ENCODE results near the gene MYOZ1. TPM values are rescaled to one million over a fixed set of nuclear protein-coding genes. Genes with fewer than 3 reads are reported as not detected.
"Not testable (repeated sequence)": the region's sequence is repeated elsewhere in the genome, so short reads cannot be mapped to it uniquely, and the experiment has no call there.

Gene MYOZ1
- 122 TPM for total RNA-seq

GRCh38 chr10:73641328-73642060 is at the start of gene MYOZ1:
Gene MYOZ1, minus strand, starts transcription at chr10:73641474. Its CDS starts 1,457 bp downstream, at chr10:73640017.
- DNase-seq, result no peak

GRCh38 chr10:73690755-73691154 is 49.5 kb upstream of the MYOZ1 start:
- not testable (repeated sequence) for DNase-seq

- DNase-seq, result not testable (repeated sequence)
These were observed 48.3 kb upstream of the MYOZ1 start for GRCh38 chr10:73689596-73689995.

GRCh38 chr10:73687641-73688040 is 46.4 kb upstream of the MYOZ1 start:
- DNase-seq, result not testable (repeated sequence)

GRCh38 chr10:73674546-73674945 is 33.3 kb upstream of the MYOZ1 start:
- DNase-seq, result not testable (repeated sequence)

GRCh38 chr10:73668378-73668777 is 27.1 kb upstream of the MYOZ1 start:
- not testable (repeated sequence) for DNase-seq

GRCh38 chr10:73666153-73666809 is 25.0 kb upstream of the MYOZ1 start:
- DNase-seq, result not testable (repeated sequence)

- DNase-seq, result not testable (repeated sequence)
These were observed 24.3 kb upstream of the MYOZ1 start for GRCh38 chr10:73665581-73665980.

- not testable (repeated sequence) for DNase-seq
These were observed 23.1 kb upstream of the MYOZ1 start for GRCh38 chr10:73664156-73665040.

- DNase-seq, result not testable (repeated sequence)
These were observed 22.3 kb upstream of the MYOZ1 start for GRCh38 chr10:73663621-73664020.

GRCh38 chr10:73662705-73663104 is 21.4 kb upstream of the MYOZ1 start:
- not testable (repeated sequence) for DNase-seq

GRCh38 chr10:73655990-73656298 is 14.7 kb upstream of the MYOZ1 start, which contains the start of gene SYNPO2L:
Gene SYNPO2L, minus strand, starts transcription at chr10:73656029. Its CDS starts 107 bp downstream, at chr10:73655922.
- DNase-seq, result peak; percentile 34

- DNase-seq, result no peak
These were observed 14.1 kb upstream of the MYOZ1 start for GRCh38 chr10:73655257-73655989.

GRCh38 chr10:73653701-73654100 is 12.4 kb upstream of the MYOZ1 start:
- no peak for DNase-seq

GRCh38 chr10:73653195-73653594 is 11.9 kb upstream of the MYOZ1 start:
- no peak for DNase-seq

- DNase-seq, result no peak
These were observed 9.5 kb upstream of the MYOZ1 start for GRCh38 chr10:73650537-73651331.

- DNase-seq, result no peak
These were observed 8.7 kb upstream of the MYOZ1 start for GRCh38 chr10:73649876-73650536.

- DNase-seq, result no peak
These were observed 7.9 kb upstream of the MYOZ1 start for GRCh38 chr10:73648975-73649829.

GRCh38 chr10:73647875-73648651 is 6.8 kb upstream of the MYOZ1 start:
- no peak for DNase-seq
